Measurements from ENCODE around the gene CSMD2. TPM values are rescaled to one million over a fixed set of nuclear protein-coding genes. Genes with fewer than 3 reads are reported as not detected.

The CSMD2 gene
- total and polyA plus RNA-seq, 2 of the 8 experiments (the other 6 are each of a cell fraction or from before 2014, with no cell fraction given), result 7.0 to 14.7 TPM

DNA sequence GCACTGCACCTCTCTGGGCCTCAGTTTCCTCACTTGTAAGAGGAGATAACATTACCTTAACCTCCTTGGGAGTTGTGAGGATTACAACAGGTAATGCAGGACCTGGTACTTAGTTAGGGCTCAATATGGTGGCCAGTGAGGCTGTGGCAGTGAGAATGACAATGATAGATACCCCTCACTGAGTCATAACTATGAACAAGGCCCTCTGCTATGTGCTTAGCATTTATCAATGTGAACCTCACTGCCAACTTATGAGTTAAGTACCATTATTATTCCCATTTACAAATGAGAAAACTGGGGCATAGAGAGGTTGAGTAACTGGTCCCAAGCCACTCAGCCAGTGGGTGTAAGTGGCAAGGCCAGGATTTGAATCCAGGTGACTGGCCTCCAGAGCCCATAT is 236.8 kb downstream of the CSMD2 start:
- Histone ChIP-seq H3K56ac (replicated peaks; ENCODE audit: insufficient read length, low read depth, low read length) (no peak overlapping the region), H3K4me2 (ENCODE audit: insufficient read depth in 1 of 2, low read depth in 2 of 2, low read length in 2 of 2) (no peak overlapping the region), H2AK5ac (ENCODE audit: low read depth, low read length) (no peak overlapping the region), H4K91ac (replicated peaks; ENCODE audit: insufficient read length, low read length) (no peak overlapping the region), H3K4ac (replicated peaks; ENCODE audit: insufficient read length, low read depth, low read length) (no peak overlapping the region), H3K23me2 (ENCODE audit: low read depth, low read length) (no peaks in the 10 kb centered on the region), H3K79me1 (ENCODE audit: low read depth, low read length) (no peaks in the 10 kb centered on the region), H2BK15ac (ENCODE audit: low read length) (no peak overlapping the region), H2BK20ac (ENCODE audit: low read length) (no peak overlapping the region), H3K4me1 (replicated peaks in 1 of 4; ENCODE audit: control insufficient read depth in 3 of 4, insufficient read depth in 4 of 4, low read length in 3 of 4) (no peaks in the 10 kb centered on the region), H2BK5ac (ENCODE audit: low read depth, low read length) (no peak overlapping the region), H3K36me3 (ENCODE audit: control insufficient read depth in 2 of 4, insufficient read depth in 4 of 4, low read length in 3 of 4) (0 out of 8 replicates have a peak, but pooled peaks cover 0 to 2% (median 0%) of the 10 kb centered on the region in 4 experiments), H3K9me3 (ENCODE audit: insufficient read depth in 2 of 2, low read depth in 1 of 2, low read length in 1 of 2) (no peaks in the 10 kb centered on the region), H3K27ac (ENCODE audit: low read depth, low read length) (no peak overlapping the region), H3K79me2 (ENCODE audit: control insufficient read depth in 1 of 2, insufficient read depth in 2 of 2, low read length in 2 of 2) (no peaks in the 10 kb centered on the region), H4K5ac (ENCODE audit: insufficient read length, low read depth, low read length) (no peak overlapping the region), H2BK12ac (ENCODE audit: low read depth, low read length) (no peak overlapping the region), H4K20me1 (replicated peaks in 1 of 2; ENCODE audit: control insufficient read depth in 1 of 2, insufficient read depth in 2 of 2, low read length in 2 of 2) (no peaks in the 10 kb centered on the region), H3K18ac (ENCODE audit: extremely low read depth, low read length) (no peak overlapping the region), H3K23ac (ENCODE audit: insufficient read length) (no peak overlapping the region), H3K14ac (ENCODE audit: insufficient read length) (no peak overlapping the region), H4K8ac (ENCODE audit: extremely low read depth, insufficient read depth, low read length) (no peak overlapping the region), H2BK120ac (replicated peaks; ENCODE audit: low read depth, low read length) (no peak overlapping the region), H3K27me3 (replicated peaks in 1 of 4; ENCODE audit: control insufficient read depth in 3 of 4, extremely low read depth in 1 of 4, insufficient read depth in 3 of 4, low read length in 3 of 4) (no peaks in the 10 kb centered on the region), H2AFZ (ENCODE audit: low read length) (no peak overlapping the region), H3K9ac (replicated peaks in 1 of 4; ENCODE audit: extremely low read depth in 1 of 4, low read depth in 3 of 4, low read length in 3 of 4) (no peak overlapping the region), H3K4me3 (ENCODE audit: extremely low read depth in 1 of 4, insufficient read depth in 2 of 4, low read depth in 3 of 4, low read length in 4 of 4) (no peak overlapping the region)
- POLR2A ChIA-PET (ENCODE audit: partially characterized antibody), result no interaction called here
- TF ChIP-seq GABPA (IDR thresholded peaks at IDR 0.05; ENCODE audit: borderline replicate concordance, insufficient read depth, low read length) (no peak), SP1 (IDR thresholded peaks at IDR 0.05; ENCODE audit: low read depth, low read length) (no peak), GTF2F1 (IDR thresholded peaks at IDR 0.05; ENCODE audit: borderline replicate concordance, low read depth, low read length) (no peak), SIN3A (conservative IDR thresholded peaks at IDR 0.05 in 1 of 2, IDR thresholded peaks at IDR 0.05 in 1 of 2; ENCODE audit: low read depth in 1 of 2, low read length in 2 of 2) (no peak), JUN (IDR thresholded peaks at IDR 0.05; ENCODE audit: low read depth, low read length) (no peak), CHD2 (IDR thresholded peaks at IDR 0.05; ENCODE audit: low read length) (no peak), ATF3 (IDR thresholded peaks at IDR 0.05; ENCODE audit: insufficient read depth, low read depth, low read length) (no peak), CTCF (IDR thresholded peaks at IDR 0.05; ENCODE audit: control extremely low read depth in 1 of 3, insufficient read depth in 1 of 3, low read depth in 1 of 3, low read length in 3 of 3) (no peak), USF2 (IDR thresholded peaks at IDR 0.05; ENCODE audit: low read length) (no peak), POLR2AphosphoS5 (IDR thresholded peaks at IDR 0.05; ENCODE audit: low read depth, low read length) (no peak), YY1 (IDR thresholded peaks at IDR 0.05; ENCODE audit: low read depth, low read length) (no peak)
- CTCF ChIA-PET (ENCODE audit: partially characterized antibody), result interaction anchor here (1.0 to 1.1 kb wide), 2 partner anchors 127 to 308 kb away, joined by 3 read pairs; no protein-coding TSS in a partner anchor
- FAIRE-seq, result no peak
- DNase-seq (ENCODE audit: low read depth in 1 of 2, low spot score in 2 of 2), result no peak
